Inferior parietal cortex (tissue), 1 donor: Measurements from ENCODE around the gene MYO15B.

Experiments used
- DNase-seq: peaks from one replicate; pipeline ENCODE4 v3.0.0-alpha.2; 2016; ENCODE audit errors: extremely low spot score

The MYO15B gene

DNA sequence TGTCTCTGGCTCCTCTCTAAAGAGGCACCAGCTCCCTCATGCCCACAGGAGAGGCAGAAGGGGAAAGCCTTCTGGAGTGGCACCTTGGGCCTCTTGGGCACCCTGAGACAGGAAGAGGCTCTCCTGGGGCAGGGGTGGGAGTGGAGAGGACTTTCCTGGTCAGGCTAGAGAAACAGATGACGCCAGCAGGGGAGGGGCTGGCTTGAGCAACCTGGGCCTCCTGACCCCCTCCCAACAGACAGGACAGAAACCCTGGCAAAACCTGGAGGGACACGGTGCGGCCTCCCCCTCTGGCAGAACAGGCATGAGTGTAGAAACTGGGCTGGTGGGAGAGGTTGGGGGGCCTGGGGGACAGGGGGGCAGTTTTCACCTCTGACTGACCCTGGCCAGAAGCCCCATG, 51.7 kb downstream of the MYO15B start:
- DNase-seq, result no peak

DNA sequence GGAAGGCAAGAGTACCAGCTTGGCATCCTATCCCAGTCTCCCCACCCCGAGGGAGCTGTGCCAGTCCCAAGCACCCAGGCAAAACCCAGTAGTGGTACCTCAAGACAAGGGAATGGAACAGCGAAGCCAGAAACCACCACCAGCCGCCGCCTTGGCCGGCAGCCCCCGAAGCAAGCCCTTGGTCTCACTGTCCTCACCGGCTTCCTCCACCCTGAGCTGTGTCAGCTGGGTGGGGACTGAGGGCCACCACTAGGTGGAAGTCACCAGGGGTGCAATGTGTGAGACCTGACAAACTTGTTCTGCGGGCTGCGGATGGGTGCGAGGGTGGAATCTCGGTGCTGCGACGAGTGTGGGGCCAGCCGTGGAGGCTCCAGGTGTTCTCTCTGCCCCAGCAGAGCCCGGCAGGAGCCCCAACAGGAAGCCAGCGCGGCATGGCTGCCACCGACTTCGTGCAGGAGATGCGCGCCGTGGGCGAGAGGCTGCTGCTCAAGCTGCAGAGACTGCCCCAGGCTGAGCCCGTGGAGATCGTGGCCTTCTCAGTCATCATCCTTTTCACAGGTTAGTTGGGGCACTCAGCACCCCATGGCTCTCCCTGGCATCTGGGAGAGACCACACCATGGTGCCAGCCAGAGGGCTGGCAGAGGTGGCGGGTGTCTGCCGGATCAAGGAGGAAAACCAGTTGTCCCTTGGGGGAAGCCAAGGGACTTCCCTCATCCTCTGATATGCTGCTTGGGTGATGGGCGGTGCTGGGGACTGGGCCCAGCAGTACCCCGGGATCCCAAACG, 52.4 kb downstream of the MYO15B start:
- DNase-seq, result no peak

- DNase-seq, result no peak
Measured at GRCh38 chr17:75640556-75641119, 53.0 kb downstream of the MYO15B start.

DNA sequence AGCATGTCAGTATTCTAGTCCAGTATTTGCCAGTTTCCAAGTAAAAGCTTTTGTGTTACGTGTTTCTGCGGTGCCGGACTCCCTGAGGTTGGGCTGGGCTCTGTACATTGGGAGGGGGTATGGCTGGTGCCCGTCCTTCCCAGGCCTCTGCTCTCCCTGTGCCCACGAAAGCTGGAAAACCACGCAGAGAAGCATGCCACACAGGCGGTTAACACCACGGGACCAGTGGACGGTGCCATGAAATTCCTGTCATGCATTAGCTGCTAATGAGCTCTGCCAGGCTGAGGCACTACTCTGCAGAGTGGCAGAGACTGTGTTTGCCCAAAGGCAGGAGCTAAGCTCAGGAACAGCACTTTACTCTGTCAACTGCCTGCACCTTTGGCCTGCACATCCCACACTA, 53.7 kb downstream of the MYO15B start:
- no peak for DNase-seq

DNA sequence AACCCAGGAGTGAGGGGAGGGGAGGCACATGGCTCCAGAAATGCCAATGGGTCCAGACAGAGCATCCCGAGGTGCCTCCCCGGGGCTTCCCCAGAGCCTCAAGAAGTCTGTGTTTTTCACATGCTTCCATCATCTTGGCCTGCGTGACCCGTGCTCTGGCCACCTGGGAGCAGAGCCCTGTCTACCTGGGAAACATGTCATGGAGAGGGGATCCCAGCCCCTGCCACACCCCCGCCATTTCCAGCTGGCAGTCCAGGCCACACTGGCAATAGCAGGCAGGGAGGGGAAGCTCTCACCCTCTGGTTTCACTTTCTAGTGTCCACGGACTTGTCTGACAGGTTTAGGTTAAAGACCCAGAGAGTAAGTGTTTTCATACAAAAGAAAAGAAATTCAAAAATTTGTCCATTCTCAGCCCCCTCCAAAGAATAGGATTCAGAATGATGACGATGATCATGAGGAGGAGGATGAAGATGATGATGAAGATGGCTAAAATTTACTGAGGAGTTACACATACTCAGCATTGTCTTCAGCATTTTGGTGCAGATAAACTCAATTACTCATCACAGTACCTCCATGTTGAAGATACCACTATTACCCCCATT, 54.7 kb downstream of the MYO15B start:
- DNase-seq, result no peak

- DNase-seq, result no peak
Measured at GRCh38 chr17:75642784-75643642, 55.4 kb downstream of the MYO15B start.

DNA sequence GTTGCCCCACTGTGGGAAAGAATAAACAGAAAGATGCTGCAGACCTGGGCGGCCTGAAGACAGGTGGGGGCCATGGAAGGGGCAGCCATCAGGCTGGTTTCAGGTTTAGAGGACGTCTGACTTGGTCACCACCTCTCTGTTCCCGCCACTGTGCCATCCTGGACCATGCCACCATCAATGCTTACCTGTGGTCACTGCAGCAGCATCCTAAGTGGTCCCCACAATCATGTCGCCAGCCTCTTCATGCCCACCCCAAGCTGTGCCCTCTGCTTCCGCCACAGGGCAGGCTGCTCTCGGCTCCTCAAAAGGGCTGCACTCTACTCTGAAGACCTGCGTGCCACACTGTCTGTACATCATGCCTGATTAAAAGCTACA, 56.0 kb downstream of the MYO15B start:
- DNase-seq, result no peak

GRCh38 chr17:75645501-75645888, 57.9 kb downstream of the MYO15B start:
- DNase-seq, result no peak

DNA sequence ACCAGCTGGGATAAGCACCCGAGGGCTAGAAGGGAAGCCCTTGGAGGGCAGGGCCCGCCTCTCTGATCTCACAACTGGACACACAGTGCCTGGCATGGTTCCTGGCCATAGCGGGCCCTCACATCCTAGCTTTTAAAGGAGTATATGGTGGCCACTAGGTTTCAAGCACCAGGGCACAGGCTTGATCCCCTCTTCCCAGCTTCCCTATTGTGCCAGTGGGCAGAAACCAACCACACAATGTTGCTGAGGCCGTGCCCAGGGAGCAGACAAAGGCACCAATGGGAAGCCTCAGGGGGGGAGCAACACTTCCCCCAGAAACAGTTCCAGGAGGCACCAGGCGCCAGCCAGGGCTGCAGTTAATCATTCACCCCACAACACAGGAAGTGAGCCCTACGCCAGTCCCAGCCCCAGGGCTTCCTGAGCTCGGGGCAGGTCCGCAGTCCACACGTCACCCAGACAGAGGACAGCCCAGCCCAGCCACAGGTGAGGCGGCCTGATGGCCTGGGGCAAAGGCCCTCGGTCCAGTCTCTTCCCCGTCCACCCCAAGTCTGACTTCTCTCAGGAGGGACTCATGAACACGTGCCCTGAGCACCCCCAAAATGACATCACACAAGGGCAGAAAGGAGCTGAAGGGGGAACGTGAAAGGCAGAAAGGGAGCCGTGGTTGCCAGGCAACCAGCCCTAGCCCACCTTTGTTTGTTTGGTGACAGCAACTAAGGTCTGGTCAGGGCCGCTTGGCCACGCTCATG, 58.5 kb downstream of the MYO15B start:
- DNase-seq, result peak; percentile 76

DNA sequence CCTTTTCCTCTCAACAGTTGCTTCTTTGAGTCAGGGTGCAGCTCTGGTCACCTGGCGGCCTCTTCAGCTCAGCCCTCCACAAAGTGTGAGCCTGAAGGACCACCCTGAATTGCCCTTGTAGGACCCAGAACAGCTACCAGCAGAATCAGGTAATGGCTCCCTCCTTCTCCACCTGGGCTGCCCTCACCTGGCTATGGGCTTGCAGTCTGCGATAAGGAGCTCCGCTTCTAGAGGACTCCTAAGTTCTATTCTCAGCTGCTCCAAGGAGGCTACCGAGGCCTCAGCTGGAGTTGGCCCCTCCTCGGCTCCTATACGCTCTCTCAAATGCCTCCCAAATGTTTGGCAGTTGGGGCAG, 59.0 kb downstream of the MYO15B start:
- DNase-seq, result no peak

DNA sequence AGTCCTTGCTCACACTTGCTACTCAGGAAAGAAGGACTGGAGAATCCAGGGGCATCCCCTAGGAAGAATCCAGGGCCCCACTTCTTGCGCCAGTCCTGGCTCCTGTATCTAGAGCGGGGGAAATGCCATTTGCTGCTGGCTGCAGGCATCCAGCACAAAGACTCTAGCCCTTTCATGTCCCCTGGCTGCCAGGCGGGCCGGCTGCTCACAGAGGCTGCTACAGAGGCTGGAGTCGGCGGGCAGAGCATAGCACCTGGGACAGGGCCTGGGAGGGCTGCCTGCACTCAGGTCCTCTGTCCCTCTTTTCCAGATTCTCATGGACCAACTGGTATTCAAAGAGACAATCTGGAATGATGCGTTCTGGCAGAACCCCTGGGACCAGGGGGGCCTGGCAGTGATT, 59.5 kb downstream of the MYO15B start:
- DNase-seq, result no peak

DNA sequence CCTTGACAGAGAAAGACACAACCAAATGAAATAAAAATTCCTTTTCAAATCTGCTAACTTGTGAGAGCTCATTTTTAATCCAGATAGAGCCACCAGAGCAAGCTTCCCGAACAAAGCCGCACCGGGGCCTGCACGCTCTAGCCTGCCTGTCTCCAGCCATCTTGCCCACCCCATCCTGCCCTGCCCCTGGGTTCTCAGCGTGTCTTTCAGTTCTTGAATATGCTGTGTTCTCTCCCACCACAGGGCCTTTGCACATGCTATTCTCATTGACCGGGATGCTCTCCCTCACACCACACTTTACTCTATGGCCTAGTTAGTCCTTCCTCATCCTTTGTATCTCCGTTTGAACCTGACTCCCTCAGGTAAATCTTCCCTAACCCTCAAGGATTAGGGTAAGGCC, 60.3 kb downstream of the MYO15B start:
- no peak for DNase-seq

- DNase-seq, result no peak
Measured at GRCh38 chr17:75649687-75650086, 62.1 kb downstream of the MYO15B start.

GRCh38 chr17:75650874-75651273, 63.3 kb downstream of the MYO15B start:
- DNase-seq, result no peak

GRCh38 chr17:75652341-75652740, 64.7 kb downstream of the MYO15B start:
- DNase-seq, result no peak

DNA sequence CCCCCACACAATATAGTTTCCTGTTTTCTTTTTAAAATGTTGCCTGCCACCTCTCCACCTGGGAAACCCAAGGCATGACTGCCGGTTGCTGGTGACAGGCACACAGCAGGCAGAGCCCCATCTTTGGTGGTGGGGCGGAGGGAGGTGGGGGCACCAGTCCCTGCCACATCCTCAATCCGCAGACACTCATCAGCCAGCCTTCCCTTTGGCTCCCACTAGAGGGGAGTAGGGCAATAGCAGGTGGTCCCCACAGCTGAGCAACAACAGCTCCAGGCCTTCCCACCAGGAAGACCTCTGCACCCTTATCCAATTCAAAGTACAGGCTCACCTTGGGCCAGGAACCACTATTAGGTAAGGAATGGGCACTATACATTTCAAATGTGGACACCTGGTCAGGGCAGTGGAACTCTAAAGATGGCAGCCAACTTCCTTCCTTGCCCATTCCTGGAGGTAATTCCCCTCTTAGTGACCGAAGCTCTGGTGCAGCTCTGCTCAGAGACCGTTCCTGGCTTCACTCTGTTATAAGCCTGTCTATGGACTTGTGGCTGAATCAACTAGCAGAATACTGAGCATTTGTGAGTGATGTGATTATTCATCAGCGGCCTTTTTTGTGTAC, 65.4 kb downstream of the MYO15B start:
- no peak for DNase-seq

DNA sequence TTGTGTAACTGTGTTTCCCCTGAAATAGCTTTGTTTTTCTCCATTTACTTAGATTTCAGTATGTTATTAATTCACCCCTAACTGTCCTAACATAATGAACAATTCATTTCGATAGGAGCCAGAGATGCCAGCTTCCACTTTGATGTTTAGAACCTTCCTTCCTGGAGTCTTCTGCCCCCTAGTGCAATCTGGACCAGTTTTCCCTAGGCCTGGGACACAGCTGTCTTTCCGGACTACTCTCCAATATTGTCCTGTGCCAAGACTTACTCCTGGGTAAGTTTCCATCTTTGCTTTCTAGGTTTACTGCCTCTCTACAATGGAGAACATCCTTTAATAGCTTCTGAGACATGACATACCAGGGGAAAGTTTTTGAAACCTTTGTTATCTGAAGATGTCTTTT, 66.6 kb downstream of the MYO15B start:
- peak; percentile 73 for DNase-seq

- no peak for DNase-seq
Measured at GRCh38 chr17:75658237-75658636, 70.6 kb downstream of the MYO15B start.

GRCh38 chr17:75661531-75661930, 73.9 kb downstream of the MYO15B start:
- DNase-seq, result peak; percentile 62

DNA sequence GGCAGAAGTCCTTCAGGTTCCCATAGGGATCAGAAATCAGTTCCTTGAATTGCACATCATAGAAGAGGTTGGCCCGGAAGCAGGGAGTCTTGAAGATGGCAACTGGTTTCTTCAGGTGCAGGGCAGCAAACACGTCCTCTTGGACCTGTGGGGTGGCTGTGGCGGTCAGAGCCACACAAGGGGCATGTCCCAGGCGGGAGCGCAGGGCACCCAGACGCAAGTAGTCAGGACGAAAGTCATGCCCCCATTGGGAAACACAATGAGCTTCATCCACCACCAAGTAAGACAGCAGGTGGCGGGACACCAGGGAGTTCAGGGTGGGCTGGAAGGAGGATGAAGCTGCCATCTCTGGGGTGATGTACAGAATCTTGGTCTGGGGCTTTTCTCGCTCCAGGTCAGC, 74.9 kb downstream of the MYO15B start:
- DNase-seq, result no peak

DNA sequence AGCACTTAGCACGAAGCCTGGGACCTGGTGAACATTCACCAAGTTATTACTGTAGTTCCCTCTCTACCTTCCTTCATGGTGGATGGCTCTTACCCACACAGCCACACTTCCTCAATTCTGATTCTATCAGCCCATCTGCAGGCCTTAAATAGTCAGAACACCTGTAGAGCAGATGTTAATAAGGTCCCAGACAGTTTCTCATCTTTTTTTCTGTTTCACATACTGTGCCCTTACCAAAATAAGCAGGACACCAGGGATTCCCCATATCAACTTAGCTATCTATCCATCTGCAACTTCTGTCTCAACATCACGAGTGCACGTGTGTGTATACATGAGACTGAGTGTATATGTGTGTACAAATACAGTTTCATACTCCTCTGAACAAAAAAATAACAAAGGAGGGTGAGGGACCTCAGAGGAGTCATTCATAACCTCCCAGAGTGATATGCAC, 76.5 kb downstream of the MYO15B start:
- no peak for DNase-seq
